Peyer's patch (tissue), 4 donors: ENCODE results near the gene FMNL2. TPM values are rescaled to one million over a fixed set of nuclear protein-coding genes. Genes with fewer than 3 reads are reported as not detected.

Source experiments
- DNase-seq, 3 donors: peaks; one replicate each; pipeline ENCODE4 v3.0.0-alpha.2; 2017 to 2019
- H3K27ac ChIP-seq, 4 donors: fragments of 200-600 bp; sonication (generic); one replicate each; pipeline ENCODE4 v1.5.1; 2016 to 2019
- H3K27me3 ChIP-seq, 2 donors: fragments of 200-600 bp; sonication (generic); one replicate each; pipeline ENCODE4 v1.5.1; 2019
- H3K36me3 ChIP-seq, 3 donors: fragments of 200-600 bp; sonication (generic); one replicate each; pipeline ENCODE4 v1.5.1; 2016 to 2019
- H3K4me1 ChIP-seq, 4 donors: fragments of 200-600 bp; sonication (generic); one replicate each; pipeline ENCODE4 v1.5.1; 2016 to 2019
- H3K4me3 ChIP-seq, 4 donors: fragments of 200-600 bp; sonication (generic); 1 replicate in 3 of 4; 2 replicates in 1 of 4; pipeline ENCODE4 v1.5.1; 2016 to 2019; ENCODE audit warnings: mild to moderate bottlenecking in 1 of 4
- H3K9me3 ChIP-seq, 4 donors: fragments of 200-600 bp; sonication (generic); one replicate each; pipeline ENCODE4 v1.5.1; 2016 to 2019; ENCODE audit warnings: mild to moderate bottlenecking in 1 of 4
- CTCF ChIP-seq, 6 experiments: fragments of 450-650 bp in 4 of 6; fragments of 200-600 bp in 2 of 6; sonication (generic) in 1 of 6; IDR thresholded peaks; one replicate each; pipeline ENCODE4 v1.5.1; 2017 to 2019; ENCODE audit warnings: antibody characterized with exemption in 6 of 6, mild to moderate bottlenecking in 3 of 6, moderate library complexity in 1 of 6
- POLR2A ChIP-seq, 2 donors: fragments of 450-650 bp; IDR thresholded peaks; one replicate each; pipeline ENCODE4 v1.5.1; 2017; ENCODE audit warnings: antibody characterized with exemption in 2 of 2, mild to moderate bottlenecking in 2 of 2, moderate library complexity in 2 of 2
- total RNA-seq, 4 donors: library from RNA; depleted of rRNA; stranded (reverse); fragments of >200 nt; gene quantifications; one replicate each; pipeline ENCODE4 v1.1.0, GENCODE V29; 2016

Gene FMNL2
- total RNA-seq, 4 donors from 2014 or later: 7.5 to 52.0 (median 17.1) TPM

DNA sequence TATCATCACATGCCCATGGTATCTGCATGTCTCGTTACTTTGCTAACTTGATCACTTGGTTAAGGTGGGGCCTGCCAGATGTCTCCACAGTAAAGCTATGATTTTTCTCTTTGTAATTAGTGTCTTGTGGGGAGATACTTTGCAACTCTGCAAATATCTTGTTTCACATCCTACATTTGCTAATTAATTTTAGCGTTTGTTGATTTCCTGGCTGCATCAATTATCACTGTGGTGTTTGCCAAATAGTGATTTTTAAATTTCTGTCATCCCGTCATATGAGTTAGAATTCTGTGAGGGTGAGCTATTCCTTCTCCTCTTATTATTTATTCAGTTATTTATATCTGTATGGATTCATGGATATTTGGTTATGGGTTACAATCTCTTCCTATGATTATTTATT lies 161.4 kb downstream of the FMNL2 start:
- DNase-seq: no peak
- Histone ChIP-seq H3K4me1 (no peaks in the 10 kb centered on the region), H3K27ac (no peak overlapping the region), H3K36me3 (no peaks in the 10 kb centered on the region), H3K9me3 (no peaks in the 10 kb centered on the region), H3K27me3 (no peaks in the 10 kb centered on the region), H3K4me3 (no peak overlapping the region)
- TF ChIP-seq POLR2A (IDR thresholded peaks at IDR 0.05) (no peak), CTCF (IDR thresholded peaks at IDR 0.05) (no peak)

- Histone ChIP-seq H3K36me3 (no peaks in the 10 kb centered on the region), H3K4me1 (no peaks in the 10 kb centered on the region), H3K4me3 (no peak overlapping the region), H3K27me3 (no peaks in the 10 kb centered on the region), H3K9me3 (no peaks in the 10 kb centered on the region), H3K27ac (no peak overlapping the region)
- no peak for DNase-seq
- TF ChIP-seq CTCF (IDR thresholded peaks at IDR 0.05) (no peak), POLR2A (IDR thresholded peaks at IDR 0.05) (no peak)
Observed at GRCh38 chr2:152497481-152498052, 162.6 kb downstream of the FMNL2 start.

DNA sequence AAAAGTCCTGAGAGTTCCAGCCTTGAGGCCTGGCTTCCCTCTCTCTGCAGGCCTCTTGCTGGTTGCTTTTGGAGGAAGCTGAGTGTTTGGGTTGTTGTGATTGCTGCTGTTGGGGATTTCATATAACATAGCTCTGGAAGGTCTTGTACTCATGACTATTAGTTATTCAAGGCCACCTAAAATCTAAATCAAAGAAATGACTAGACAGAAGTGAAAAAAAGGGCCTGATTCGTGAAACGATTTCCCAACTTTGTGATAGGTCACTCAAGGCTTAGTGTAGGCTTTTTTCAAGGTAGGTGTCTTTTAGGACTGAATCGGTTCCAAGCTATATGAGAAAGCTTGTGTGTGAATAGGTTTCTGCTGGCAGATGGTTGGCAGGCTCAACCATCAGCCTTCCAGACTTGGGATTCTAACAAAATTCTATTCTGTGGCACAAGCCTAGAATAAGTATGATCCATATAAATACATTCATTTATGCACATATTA lies 164.4 kb downstream of the FMNL2 start:
- no peak for DNase-seq
- no peaks in the 10 kb centered on the region for H3K4me1 ChIP-seq
- no peaks in the 10 kb centered on the region for H3K36me3 ChIP-seq
- TF ChIP-seq CTCF (IDR thresholded peaks at IDR 0.05) (no peak), POLR2A (IDR thresholded peaks at IDR 0.05) (no peak)
- H3K4me3 ChIP-seq: no peak overlapping the region
- H3K27ac ChIP-seq: peak overlapping the region; percentile 34 to 68 (median 39)
- H3K9me3 ChIP-seq: no peaks in the 10 kb centered on the region
- H3K27me3 ChIP-seq: no peaks in the 10 kb centered on the region

- Histone ChIP-seq H3K4me1 (no peaks in the 10 kb centered on the region), H3K36me3 (no peaks in the 10 kb centered on the region), H3K27me3 (no peaks in the 10 kb centered on the region), H3K4me3 (no peak overlapping the region), H3K27ac (peak overlapping the region; percentile 34 to 68 (median 48)), H3K9me3 (no peaks in the 10 kb centered on the region)
- no peak for TF ChIP-seq POLR2A (IDR thresholded peaks at IDR 0.05)
- DNase-seq: no peak
Observed at GRCh38 chr2:152499896-152500735, 165.1 kb downstream of the FMNL2 start.

DNA sequence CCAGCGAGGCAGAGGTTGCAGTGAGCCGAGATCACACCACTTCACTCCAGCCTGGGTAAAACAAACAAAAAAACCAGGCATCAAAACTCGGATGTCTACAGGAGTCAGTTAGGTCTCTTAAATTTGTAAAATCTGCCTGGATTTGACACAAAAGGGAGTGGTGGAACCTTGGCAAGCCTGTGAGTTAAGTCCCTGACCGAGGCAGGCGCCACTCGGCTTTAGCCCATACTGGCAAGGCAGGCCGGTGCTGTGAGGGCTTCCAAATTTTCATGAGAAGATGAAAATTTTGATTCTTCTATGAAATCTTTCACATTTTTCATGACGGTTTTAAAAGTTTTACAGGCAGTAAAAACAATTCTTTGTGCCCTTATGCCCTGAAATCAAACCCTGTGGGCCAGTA lies 165.8 kb downstream of the FMNL2 start:
- Histone ChIP-seq H3K27ac (peak overlapping the region; percentile 4 to 68 (median 42)), H3K9me3 (no peaks in the 10 kb centered on the region), H3K27me3 (no peaks in the 10 kb centered on the region), H3K4me3 (no peak overlapping the region), H3K4me1 (no peaks in the 10 kb centered on the region), H3K36me3 (no peaks in the 10 kb centered on the region)
- TF ChIP-seq CTCF (IDR thresholded peaks at IDR 0.05) (no peak), POLR2A (IDR thresholded peaks at IDR 0.05) (no peak)
- no peak for DNase-seq

DNA sequence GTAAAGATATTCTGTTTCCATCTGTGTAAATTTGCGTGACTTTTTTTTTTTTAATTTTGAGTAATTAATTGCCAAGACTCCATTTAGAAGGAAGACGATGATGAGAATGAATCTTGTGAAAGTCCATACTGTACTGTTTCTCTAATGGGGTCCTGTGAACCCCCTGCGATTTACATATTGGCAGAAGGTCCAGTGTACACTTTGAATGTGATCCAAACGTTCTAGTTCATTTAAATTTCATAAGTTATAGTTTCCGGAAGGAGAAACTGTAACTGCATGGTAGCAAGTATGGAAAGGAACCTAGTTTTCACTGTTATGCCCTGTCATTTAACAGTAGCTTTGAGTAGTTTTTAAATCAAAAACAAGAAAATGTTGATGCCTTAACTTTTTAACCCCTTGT lies 166.7 kb downstream of the FMNL2 start:
- H3K4me3 ChIP-seq: no peak overlapping the region
- H3K36me3 ChIP-seq: no peaks in the 10 kb centered on the region
- no peaks in the 10 kb centered on the region for H3K27me3 ChIP-seq
- no peak overlapping the region for H3K27ac ChIP-seq
- no peaks in the 10 kb centered on the region for H3K4me1 ChIP-seq
- DNase-seq: no peak
- no peaks in the 10 kb centered on the region for H3K9me3 ChIP-seq
- TF ChIP-seq POLR2A (IDR thresholded peaks at IDR 0.05) (no peak), CTCF (IDR thresholded peaks at IDR 0.05) (no peak)
